ENCODE results near the gene CHPF.

CHPF gene, protein sequence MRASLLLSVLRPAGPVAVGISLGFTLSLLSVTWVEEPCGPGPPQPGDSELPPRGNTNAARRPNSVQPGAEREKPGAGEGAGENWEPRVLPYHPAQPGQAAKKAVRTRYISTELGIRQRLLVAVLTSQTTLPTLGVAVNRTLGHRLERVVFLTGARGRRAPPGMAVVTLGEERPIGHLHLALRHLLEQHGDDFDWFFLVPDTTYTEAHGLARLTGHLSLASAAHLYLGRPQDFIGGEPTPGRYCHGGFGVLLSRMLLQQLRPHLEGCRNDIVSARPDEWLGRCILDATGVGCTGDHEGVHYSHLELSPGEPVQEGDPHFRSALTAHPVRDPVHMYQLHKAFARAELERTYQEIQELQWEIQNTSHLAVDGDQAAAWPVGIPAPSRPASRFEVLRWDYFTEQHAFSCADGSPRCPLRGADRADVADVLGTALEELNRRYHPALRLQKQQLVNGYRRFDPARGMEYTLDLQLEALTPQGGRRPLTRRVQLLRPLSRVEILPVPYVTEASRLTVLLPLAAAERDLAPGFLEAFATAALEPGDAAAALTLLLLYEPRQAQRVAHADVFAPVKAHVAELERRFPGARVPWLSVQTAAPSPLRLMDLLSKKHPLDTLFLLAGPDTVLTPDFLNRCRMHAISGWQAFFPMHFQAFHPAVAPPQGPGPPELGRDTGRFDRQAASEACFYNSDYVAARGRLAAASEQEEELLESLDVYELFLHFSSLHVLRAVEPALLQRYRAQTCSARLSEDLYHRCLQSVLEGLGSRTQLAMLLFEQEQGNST
- total RNA-seq = 10.4 to 27.4 reads per million in 2 experiments

DNA sequence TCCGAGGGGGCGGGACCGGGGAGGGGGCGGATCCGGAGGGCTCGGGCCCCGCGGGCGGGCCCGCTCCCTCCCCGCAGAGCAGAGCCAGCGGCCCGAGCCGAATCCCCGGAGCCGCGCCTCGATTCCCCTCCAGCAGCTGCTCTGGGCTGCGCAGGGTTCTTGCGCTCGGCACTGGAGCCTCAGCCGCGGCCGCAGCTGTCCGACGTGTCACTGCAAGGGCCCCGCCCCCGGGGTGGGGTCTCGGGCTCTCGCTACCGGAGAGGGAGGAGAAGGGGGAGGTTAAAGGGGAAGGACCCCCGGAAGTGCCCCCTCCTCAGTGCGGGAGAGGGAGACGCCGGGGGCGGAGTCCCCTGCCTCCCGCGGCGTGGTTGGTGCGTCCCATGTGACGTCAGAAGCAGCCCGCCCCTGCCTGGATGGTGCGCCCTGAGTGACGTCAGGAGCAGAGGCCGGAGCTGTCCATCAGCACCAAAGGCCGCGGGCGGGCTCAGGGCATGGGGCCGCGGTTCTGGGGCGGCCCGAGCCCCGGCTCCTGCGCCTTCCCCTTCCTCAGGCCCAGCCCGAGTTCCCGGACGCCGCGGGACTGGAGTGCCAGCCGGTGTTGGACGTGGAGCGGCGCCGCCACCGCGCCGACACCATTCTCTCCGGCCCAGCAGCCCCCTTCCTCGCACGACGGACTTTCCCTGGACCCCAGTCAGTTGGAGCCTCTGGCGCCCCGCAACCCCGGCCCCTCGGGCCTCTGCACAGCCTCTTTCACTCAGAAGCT is at the start of gene CHPF, which contains the start of gene TMEM198:
Gene CHPF, minus strand, starts transcription at position 214 of the 763 bp plus-strand sequence. CDS start 271 bp downstream, outside the sequence.
Gene TMEM198, plus strand, starts transcription at position 433 of the 763 bp plus-strand sequence. CDS start 700 bp downstream, outside the sequence.
- DNase-seq (ENCODE audit: low read depth) = peak; percentile 87

DNA sequence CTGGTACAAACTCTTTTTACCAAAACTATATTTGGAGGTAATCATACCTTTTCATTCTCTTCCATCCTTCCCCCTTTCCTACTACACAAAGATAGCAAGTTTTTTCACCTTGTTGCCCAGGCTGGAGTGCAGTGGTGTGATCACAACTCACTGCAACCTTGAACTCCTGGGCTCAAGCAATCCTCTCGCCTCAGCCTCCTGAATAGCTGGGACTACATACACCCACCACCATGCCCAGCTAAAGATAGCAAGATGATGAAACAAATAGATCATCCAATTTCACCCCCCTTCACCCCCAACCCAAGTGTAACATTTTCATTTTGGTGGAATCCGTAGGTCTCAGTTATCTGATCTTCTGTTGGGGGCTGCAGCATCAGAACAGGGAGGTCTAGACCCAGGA is 49.5 kb upstream of the CHPF start:
- DNase-seq (ENCODE audit: low read depth) = no peak

DNA sequence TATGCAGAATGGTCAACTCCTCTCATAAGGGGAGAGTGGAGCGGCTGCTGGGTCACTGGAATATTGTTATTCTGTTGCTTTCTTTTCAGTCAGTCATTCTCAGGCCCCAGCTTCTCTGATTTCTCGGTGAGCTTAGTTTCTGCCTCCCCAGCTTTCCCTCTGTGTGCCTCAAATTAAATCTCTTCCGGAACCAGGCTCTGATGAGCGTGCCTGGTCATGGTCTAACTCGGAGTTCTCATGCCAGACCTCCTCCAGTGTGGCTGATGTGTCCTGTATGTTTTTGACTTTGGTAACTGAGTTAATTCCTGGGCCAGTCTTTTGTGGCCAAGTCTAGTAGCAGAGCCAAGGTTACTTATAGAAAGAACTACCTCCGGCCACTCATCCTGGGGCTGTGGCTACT is 49.1 kb upstream of the CHPF start:
- no peak for DNase-seq (ENCODE audit: low read depth)

DNA sequence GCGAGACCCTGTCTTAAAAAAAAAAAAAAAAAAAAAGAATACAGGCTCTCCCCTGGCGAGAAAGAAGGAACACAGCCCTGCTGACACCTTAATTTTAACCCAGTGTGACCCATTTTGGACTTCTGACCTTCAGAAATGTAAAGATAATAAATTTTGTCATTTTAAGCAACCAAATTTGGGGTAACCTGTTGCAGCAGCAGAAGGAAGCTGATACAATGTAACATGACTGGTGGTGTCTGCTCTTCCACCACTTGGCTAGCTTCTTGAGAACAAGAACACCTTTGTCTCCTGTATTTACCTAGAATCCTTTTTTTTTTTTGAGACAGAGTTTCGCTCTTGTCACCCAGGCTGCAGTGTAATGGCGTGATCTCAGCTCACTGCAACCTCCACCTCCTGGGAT is 47.5 kb upstream of the CHPF start:
- DNase-seq (ENCODE audit: low read depth) = no peak

DNA sequence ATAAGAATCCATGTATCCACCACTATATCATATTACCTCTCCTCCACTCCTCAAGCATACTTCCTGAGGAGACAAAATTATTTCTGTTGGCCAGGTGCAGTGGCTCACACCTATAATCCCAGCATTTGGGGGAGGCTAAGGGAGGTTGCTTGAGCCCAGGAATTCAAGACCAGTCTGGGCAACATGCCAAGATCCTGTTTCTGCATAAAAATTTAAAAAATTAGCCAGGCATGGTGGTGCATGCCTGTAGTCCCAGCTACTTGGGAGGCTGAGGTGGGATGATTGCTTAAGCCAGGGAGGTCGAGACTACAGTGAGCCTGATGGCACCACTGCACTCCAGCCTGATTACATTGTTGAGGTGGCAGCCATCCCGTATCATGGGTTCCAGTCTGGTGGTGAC is 37.7 kb upstream of the CHPF start:
- no peak for DNase-seq (ENCODE audit: low read depth)

DNA sequence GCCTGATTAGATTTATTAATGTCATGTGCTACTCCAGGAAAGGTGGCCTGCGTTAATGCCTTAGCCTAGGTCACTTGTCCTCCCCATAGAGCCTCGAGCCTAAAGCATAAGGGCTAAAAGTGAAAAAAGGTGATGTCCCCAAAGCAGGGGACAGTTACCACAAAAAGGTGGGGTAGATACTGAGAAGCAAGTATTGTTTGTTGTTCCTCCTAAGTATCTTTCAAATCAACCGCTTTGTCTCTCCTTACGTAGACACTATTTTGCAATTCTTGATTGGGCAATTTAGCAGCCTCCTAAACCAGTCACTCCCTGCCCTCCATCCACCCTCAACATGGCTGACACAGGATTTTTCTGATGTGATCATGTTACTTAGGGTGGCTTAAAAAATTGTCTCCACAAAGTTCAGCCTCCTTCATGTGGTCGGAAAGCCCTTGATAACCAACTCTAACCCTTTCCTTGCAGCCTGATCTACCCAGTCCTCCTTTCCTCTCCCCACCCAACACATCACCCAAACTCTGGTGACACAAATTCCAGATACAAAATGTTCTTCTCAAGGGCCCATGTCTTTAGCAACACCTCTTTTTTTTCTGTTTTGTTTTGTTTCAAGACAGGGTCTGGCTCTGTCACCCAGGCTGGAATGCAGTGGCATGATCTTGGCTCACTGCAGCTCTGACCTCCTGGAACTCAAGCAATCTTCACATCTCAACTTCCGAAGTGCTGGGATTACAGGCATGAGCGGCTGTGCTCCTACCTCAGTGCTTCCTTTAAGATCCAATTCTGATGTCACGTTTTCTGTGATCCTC is 35.4 kb upstream of the CHPF start:
- no peak for DNase-seq (ENCODE audit: low read depth)

DNA sequence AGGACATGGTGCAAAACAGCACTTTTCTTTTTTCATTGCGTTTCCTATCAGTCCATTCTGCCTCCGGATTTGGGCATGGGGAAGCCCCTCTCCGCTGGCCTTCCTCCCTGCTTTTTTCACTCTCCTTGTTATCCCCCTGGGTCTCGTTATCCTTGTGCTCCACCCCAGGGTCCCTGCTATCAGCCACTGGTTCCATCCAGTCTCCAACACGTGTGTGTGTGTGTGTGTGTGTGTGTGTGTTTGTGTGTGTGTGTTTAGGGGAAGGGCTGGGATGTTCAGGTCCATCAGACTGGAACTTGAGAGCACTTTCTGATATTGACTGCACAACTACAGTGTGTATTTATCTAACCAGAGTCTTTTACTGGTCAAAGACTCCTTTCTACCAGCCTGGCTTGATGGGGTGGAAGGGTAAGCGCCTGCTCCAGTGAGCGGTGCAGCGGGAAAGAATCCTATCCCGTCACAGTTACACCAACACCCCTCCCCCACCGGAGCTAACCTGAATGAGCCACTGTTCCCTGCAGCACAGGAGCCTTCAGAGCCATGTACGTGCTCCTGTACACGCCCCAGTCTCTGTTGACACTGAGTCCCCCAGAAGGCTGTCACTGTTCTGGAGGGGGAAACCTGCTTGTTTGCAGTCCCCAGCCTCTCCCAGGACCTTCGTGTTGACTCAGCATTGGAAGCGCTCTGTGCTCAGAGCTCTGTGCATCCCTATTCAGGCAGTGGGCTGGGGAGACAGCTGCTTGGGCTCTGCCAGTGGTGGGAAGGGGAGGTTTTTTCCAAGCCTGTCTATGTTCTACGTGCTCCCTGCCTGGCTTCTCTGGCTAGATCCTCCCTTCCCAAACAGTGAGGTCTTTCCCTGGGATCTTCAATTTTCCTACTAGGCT is 33.1 kb upstream of the CHPF start:
- DNase-seq (ENCODE audit: low read depth) = no peak

DNA sequence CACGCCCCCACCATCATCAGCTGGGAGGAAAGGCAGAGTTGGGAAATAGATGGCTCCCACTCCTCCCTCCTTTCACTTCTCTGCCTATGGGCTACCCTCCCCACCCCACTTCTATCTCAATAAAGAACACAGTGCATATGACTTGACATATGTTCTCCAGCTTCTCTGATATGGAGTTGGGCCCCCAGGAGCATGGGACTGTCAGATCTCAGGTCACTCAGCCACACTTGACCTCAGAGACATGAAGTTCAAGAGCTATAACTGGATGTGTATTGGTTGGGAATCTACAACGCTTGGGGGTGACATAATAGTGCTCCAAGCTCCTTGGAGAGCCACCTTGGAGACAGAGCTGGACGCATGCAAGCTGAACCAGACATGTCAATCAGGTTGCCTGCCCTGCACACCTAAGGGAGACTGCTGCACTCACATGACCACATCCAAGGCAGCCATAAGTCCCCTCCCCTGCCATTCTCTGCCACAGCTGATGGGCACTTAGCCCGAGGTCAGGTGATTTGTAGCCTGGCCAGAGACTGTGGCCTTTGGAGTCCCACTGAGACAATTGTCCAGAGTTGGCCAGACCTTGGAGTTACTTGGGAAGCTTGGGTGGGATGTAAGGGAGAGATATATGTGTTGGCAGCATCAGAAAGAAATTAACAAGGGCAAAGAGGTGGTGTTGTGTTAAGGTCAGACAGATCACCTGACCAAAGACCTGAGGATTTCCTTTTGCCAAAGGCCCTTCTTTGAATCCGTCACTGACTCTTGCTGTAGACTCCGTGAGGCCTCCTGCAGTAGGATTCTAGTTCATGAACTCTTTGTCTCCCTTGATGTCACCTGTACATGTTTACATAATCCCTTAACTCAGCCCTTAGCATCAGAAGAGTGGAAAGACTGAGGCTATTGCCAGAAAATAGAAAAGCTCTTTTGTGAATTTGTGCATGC is 32.2 kb upstream of the CHPF start:
- DNase-seq (ENCODE audit: low read depth) = no peak

DNA sequence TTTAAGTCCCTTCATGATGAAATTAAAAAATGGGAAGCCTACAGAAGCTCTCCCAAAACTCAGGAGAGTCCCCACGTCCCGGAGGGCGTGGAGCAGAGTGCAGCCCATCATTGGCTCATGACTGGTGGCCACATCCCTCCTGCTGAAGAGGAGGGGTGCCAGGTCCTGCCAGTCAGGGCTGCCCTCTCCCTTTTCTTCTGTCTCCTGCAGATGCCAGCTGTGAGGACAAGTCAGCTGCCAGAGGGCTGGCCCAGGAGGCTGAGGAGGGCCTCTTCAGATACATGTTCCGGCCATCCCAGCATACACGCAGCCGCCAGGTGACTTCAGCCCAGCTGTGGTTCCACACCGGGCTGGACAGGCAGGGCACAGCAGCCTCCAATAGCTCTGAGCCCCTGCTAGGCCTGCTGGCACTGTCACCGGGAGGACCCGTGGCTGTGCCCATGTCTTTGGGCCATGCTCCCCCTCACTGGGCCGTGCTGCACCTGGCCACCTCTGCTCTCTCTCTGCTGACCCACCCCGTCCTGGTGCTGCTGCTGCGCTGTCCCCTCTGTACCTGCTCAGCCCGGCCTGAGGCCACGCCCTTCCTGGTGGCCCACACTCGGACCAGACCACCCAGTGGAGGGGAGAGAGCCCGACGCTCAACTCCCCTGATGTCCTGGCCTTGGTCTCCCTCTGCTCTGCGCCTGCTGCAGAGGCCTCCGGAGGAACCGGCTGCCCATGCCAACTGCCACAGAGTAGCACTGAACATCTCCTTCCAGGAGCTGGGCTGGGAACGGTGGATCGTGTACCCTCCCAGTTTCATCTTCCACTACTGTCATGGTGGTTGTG is 31.1 kb upstream of the CHPF start:
- DNase-seq (ENCODE audit: low read depth) = no peak

DNA sequence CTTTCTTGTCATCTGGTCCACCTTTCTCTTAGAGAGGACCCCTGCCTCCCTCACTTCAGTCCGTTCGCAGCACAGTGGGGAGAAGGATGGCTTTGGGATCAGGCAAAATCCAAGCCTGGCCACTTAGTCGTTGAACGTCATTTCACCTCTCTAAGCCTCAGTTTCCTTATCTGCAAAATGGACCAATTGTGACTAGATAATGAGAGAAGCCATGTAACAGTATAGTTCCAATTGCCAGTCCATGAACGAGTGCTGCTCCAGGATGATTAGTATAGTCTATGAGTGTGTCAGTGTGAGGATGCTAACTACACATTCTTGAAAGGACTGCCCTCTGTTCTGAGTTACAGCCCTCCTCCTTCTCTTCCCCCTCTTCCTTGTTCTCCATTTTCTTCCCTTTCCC is 29.6 kb upstream of the CHPF start:
- DNase-seq (ENCODE audit: low read depth) = no peak

DNA sequence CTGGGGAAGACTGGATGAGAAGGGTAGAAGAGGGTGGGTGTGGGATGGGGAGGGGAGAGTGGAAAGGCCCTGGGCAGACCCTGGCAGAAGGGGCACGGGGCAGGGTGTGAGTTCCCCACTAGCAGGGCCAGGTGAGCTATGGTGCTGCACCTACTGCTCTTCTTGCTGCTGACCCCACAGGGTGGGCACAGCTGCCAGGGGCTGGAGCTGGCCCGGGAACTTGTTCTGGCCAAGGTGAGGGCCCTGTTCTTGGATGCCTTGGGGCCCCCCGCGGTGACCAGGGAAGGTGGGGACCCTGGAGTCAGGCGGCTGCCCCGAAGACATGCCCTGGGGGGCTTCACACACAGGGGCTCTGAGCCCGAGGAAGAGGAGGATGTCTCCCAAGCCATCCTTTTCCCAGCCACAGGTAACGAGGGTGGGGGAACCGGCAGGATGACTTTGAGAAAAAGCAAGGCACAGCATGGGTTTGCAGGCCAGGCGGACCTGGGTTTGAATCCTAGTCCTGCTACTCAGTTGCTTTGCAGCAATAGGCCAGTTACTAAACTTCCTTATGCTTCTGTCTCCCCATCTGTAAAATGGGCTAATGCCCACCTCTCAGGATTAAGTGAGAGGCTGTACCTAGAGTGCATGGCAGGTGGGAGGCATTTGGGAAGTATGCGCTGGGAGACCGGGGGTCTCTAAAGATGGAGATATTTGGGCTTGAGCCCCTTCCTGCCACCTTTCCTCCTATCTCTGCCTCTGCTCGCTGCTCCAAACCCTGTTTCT is 28.8 kb upstream of the CHPF start, which contains the start of gene INHA:
Gene INHA, plus strand, starts transcription at position 74 of the 765 bp plus-strand sequence. Its CDS starts 65 bp downstream, at position 139.
- no peak for DNase-seq (ENCODE audit: low read depth)

DNA sequence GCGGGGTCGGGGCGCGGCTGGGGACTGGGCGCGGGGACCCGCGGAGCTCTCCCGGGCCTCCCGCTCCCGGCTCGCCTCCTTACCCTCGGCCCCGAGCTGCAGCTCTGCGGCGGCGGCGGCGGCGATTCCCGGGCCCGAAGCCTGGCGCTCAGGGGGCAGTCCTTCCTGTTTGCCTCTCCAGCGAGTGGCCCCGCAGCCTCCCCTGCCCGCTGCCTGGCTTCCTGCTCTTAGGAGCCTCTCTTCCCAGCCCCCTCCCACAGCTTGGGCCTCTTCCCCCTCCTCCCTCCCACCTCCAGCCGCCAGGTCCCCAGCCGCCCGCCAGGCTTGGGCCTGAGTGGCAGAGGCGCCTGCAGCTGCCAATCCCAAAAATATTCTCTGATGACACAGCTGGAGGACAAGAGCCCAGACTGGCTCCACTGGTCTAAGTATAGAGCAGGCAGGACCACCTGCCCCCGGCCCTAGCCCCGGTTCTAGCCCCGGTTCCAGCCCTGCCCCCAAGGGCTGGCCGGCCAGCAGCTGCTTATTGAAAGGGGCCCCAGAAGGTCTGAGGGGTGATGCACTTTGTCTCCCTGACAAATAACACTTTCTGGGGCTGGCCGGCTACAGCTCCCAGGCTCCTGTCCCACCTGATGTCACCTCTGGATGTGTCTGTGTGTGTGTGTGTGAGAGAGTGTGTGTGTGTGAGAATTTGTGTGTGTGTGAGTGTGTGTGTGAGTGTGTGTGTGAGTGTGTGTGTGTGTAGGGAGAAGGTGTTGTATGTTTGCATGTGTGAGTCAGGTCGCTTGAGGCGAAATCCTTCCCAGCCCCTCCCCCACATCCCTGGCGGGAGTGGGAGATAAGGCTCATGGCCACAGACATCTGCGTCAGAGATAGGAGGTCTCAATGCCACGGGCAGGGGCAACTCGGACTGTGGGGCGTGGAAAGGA is 28.0 kb upstream of the CHPF start, which contains the start of gene OBSL1:
Gene OBSL1, minus strand, starts transcription at position 229 of the 926 bp plus-strand sequence. CDS start 307 bp downstream, outside the sequence.
- no peak for DNase-seq (ENCODE audit: low read depth)

DNA sequence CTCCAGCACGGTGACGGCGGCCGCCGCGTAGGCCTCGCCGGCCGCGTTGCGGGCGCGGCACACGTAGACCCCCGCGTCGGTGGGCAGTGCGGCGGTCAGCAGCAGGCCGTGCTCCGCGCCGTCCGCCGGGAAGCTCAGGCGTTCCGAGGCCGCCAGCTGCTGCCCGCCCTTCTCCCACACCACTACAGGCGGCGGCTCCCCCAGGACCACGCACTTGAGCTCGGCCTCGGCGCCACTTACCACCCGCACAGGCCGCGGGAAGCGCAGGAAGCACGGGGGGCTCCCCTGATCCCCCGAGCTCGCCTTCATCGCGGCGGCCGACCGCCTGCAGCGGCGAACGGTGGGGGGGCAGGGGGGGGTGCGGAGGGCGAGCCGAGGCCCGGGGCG is 27.3 kb upstream of the CHPF start:
- DNase-seq (ENCODE audit: low read depth) = no peak

DNA sequence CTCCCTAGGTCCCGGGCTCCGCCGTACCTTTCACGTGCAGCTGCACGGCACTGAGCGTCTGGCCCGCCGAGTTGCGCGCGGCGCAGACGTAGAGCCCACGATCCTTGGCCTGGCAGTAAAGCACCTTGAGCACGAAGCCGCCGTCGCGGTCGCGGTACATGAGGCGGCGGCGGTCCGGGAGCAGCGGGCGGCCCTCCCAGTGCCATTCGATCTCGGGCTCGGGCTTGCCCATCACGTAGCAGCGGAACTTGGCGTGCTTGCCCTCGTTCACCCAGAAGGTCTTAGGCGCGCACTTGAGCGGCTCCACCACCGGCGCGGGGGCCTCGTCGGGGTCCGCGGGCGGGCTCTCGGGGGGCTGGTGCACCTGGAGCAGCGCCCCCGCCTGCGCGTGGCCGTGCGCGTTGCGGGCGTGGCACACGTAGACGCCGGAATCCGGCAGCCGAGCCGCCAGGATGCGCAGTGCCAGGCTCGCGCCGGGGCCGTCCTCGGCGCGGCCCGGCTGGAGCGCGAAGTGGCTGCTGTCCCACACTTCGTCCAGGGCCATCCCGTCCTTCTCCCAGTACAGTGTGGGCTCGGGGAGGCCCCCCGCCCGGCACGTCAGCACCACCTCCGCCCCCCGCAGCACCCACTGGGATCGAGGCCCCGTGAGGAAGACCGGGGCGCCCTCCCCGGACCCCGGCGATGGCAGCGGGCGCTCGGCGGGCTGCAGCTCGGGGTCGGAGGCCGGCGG is 26.8 kb upstream of the CHPF start:
- no peak for DNase-seq (ENCODE audit: low read depth)

DNA sequence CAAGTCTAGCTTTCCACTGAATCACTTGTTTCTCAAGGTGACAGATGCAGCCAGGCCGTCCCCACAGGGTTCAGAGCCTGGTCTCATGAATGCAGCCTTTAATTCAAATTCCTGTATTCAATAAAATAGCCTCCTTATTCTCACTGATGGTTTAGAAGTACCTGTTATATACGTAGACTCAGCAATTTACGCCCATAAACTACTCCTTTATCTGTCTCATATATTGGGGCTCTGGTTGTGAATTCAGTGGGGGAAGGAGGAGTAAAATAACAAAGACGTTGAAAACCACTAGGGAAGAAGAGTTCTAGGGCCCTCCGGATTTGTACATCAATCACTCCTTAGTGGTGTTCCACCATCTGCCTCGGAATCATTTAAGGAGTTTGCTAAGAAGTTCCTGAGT is 26.0 kb upstream of the CHPF start:
- DNase-seq (ENCODE audit: low read depth) = no peak

DNA sequence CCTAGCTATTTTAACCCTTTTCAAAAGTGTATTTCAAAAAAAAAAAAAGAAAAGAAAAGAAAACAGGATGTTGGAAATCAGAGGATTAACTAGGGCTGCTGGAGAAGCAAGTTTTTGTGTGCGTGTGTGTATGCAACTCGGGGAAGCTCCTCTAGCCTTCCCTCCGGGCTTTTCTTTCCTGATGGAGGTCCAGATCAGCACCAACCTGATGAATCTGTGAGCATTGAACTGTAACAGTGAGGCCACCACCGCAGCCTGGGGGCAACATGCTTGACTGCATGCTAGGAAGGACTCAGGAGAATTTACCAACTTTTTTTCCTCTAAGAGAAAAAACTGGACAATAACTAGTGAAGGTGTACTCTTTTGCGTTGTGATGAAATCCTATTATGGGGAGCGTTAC is 25.4 kb upstream of the CHPF start:
- DNase-seq (ENCODE audit: low read depth) = no peak

Measured in T follicular helper cell (primary cell).